IMR-90 (cell line): ENCODE data around the gene NR5A2. TPM values are rescaled to one million over a fixed set of nuclear protein-coding genes. Genes with fewer than 3 reads are reported as not detected.

Experiments
- ATAC-seq: fragments of 200-7000 bp; cut with Tn5 transposase; 2 replicates; pipeline ENCODE4 v1.9.1; 2020; ENCODE audit warnings: low read depth, mild to moderate bottlenecking, moderate library complexity
- BruUV-seq: library from RNA; stranded (reverse); fragments of 400-500 nt; replicated peaks from 2 replicates; lab custom pipeline; 2021; lab: Mats Ljungman, UMichigan
- CTCF ChIA-PET: fragments of 300-600 bp; formaldehyde crosslinking; extraction: SDS; loops from one replicate; lab custom pipeline; 2021; ENCODE audit warnings: antibody characterized with exemption; lab: Yijun Ruan, JAX
- POLR2A ChIA-PET: fragments of 300-600 bp; sonication (Branson Sonifier 250); formaldehyde crosslinking; loops from one replicate; lab custom pipeline; 2022; ENCODE audit warnings: antibody characterized with exemption; ENCODE audit not compliant: unreplicated experiment; lab: Charles Lee
- DNase-seq: peaks from one replicate; pipeline ENCODE4 v3.0.0; 2013
- H2AFZ ChIP-seq: replicated peaks from 2 replicates; pipeline ENCODE3; 2013; ENCODE audit warnings: low read length, mild to moderate bottlenecking; ENCODE audit not compliant: poor library complexity
- H2AK5ac ChIP-seq: 2 replicates; pipeline ENCODE4 v1.6.1; 2013; ENCODE audit warnings: low read depth, low read length, inconsistent platforms
- H2AK9ac ChIP-seq: replicated peaks from 2 replicates; pipeline ENCODE3; 2013; ENCODE audit warnings: mild to moderate bottlenecking, low read depth, low read length, moderate library complexity; ENCODE audit not compliant: poor library complexity
- H2BK120ac ChIP-seq: 2 replicates; pipeline ENCODE4 v1.6.1; 2013; ENCODE audit warnings: low read depth, low read length, inconsistent platforms
- H2BK15ac ChIP-seq: 3 replicates; pipeline ENCODE4 v1.6.1; 2013; ENCODE audit warnings: low read depth, low read length, inconsistent platforms
- H2BK20ac ChIP-seq: 2 replicates; pipeline ENCODE4 v1.6.1; 2013; ENCODE audit warnings: low read depth, mild to moderate bottlenecking, inconsistent platforms, low read length, moderate library complexity
- H2BK5ac ChIP-seq: 2 replicates; pipeline ENCODE4 v1.6.1; 2013; ENCODE audit warnings: mild to moderate bottlenecking, low read depth, low read length, inconsistent platforms; ENCODE audit not compliant: poor library complexity, severe bottlenecking
- H3K14ac ChIP-seq: replicated peaks from 2 replicates; pipeline ENCODE4 v1.6.1; 2013; ENCODE audit warnings: low read depth, low read length, inconsistent platforms
- H3K18ac ChIP-seq: 2 replicates; pipeline ENCODE4 v1.6.1; 2013; ENCODE audit warnings: low read depth, low read length, control low read depth
- H3K23ac ChIP-seq: 2 replicates; pipeline ENCODE4 v1.6.1; 2013; ENCODE audit warnings: low read depth, low read length, inconsistent platforms
- H3K27ac ChIP-seq: 2 replicates; pipeline ENCODE4 v1.5.1; 2013; ENCODE audit warnings: mild to moderate bottlenecking, control low read depth, low read length; ENCODE audit not compliant: insufficient read depth
- H3K27me3 ChIP-seq: 2 replicates; pipeline ENCODE4 v1.6.1; 2013; ENCODE audit warnings: low read length; ENCODE audit not compliant: control insufficient read depth, insufficient read depth
- H3K36me3 ChIP-seq: 2 replicates; pipeline ENCODE4 v1.6.1; 2013; ENCODE audit warnings: low read length, mixed read lengths; ENCODE audit not compliant: control insufficient read depth, insufficient read depth
- H3K4ac ChIP-seq: 2 replicates; pipeline ENCODE4 v1.6.1; 2013; ENCODE audit warnings: low read depth, low read length, inconsistent platforms
- H3K4me1 ChIP-seq: 2 replicates; pipeline ENCODE4 v1.6.1; 2013; ENCODE audit warnings: low read length, mixed read lengths; ENCODE audit not compliant: control insufficient read depth, insufficient read depth
- H3K4me2 ChIP-seq: 2 replicates; pipeline ENCODE4 v1.6.1; 2013; ENCODE audit warnings: low read depth, mild to moderate bottlenecking, control low read depth, low read length, moderate library complexity
- H3K4me3 ChIP-seq: 2 replicates; pipeline ENCODE4 v1.5.1; 2013; ENCODE audit warnings: low read depth, mild to moderate bottlenecking, control low read depth, low read length, moderate library complexity; ENCODE audit not compliant: insufficient read depth
- H3K56ac ChIP-seq: 2 replicates; pipeline ENCODE4 v1.6.1; 2013; ENCODE audit warnings: low read length, inconsistent platforms; ENCODE audit not compliant: insufficient read depth; ENCODE audit errors: extremely low read depth
- H3K79me1 ChIP-seq, 2 experiments: 2 replicates each; pipeline ENCODE4 v1.6.1; 2013; ENCODE audit warnings: low read length in 2 of 2, inconsistent platforms in 1 of 2, low read depth in 1 of 2
- H3K9ac ChIP-seq: 2 replicates; pipeline ENCODE4 v1.6.1; 2013; ENCODE audit warnings: low read depth, low read length, control low read depth
- H3K9me1 ChIP-seq: 2 replicates; pipeline ENCODE4 v1.6.1; 2013; ENCODE audit warnings: low read length, inconsistent platforms; ENCODE audit not compliant: insufficient read depth
- H3K9me3 ChIP-seq: 2 replicates; pipeline ENCODE4 v1.6.1; 2013; ENCODE audit warnings: low read length; ENCODE audit not compliant: control insufficient read depth, insufficient read depth
- H4K20me1 ChIP-seq: 2 replicates; pipeline ENCODE4 v1.6.1; 2013; ENCODE audit warnings: low read length, inconsistent platforms; ENCODE audit not compliant: insufficient read depth
- H4K5ac ChIP-seq: 2 replicates; pipeline ENCODE4 v1.6.1; 2013; ENCODE audit warnings: mild to moderate bottlenecking, low read depth, low read length, control low read depth
- H4K8ac ChIP-seq, 2 experiments: 2 replicates each; pipeline ENCODE4 v1.6.1; 2013; ENCODE audit warnings: low read depth in 2 of 2, low read length in 2 of 2, control low read depth in 1 of 2, inconsistent platforms in 1 of 2
- H4K91ac ChIP-seq: 2 replicates; pipeline ENCODE4 v1.6.1; 2013; ENCODE audit warnings: low read depth, low read length, inconsistent platforms; ENCODE audit not compliant: insufficient read depth
- MAFK ChIP-seq: IDR thresholded peaks from 2 replicates; pipeline ENCODE4 v1.6.1; 2012; ENCODE audit warnings: low read depth, low read length, improper control_type of control experiment
- MAZ ChIP-seq: IDR thresholded peaks from 2 replicates; pipeline ENCODE4 v1.6.1; 2012; ENCODE audit warnings: low read depth, mild to moderate bottlenecking, low read length, improper control_type of control experiment, moderate library complexity, borderline replicate concordance
- MXI1 ChIP-seq: IDR thresholded peaks from 2 replicates; pipeline ENCODE4 v1.6.1; 2012; ENCODE audit warnings: low read depth, mild to moderate bottlenecking, low read length, moderate library complexity, borderline replicate concordance
- NFE2L2 ChIP-seq: fragments of 150-350 bp; IDR thresholded peaks from 2 replicates; pipeline ENCODE4 v1.6.1; 2016; ENCODE audit warnings: low read depth, mild to moderate bottlenecking, low read length
- RFX5 ChIP-seq: IDR thresholded peaks from 2 replicates; pipeline ENCODE4 v1.8.0; 2012; ENCODE audit warnings: low read depth, mild to moderate bottlenecking, low read length, moderate library complexity
- USF2 ChIP-seq: fragments of 150-350 bp; IDR thresholded peaks from 2 replicates; pipeline ENCODE4 v1.6.1; 2017; ENCODE audit warnings: mild to moderate bottlenecking, antibody characterized with exemption, low read length, low read depth
- WGBS, 2 experiments: methylation state at CpG; one replicate each; pipeline versions ENCODE4 v1.1.5 to v1.1.7; 2013; ENCODE audit warnings: missing lambda C conversion rate in 2 of 2; ENCODE audit not compliant: insufficient read length in 1 of 2; ENCODE audit errors: extremely low coverage in 2 of 2; 5-methylcytosine and 5-hydroxymethylcytosine counted together
- dilution Hi-C: fragments of 300-500 bp; cut with HindIII; formaldehyde crosslinking; loops from one replicate; pipeline ENCODE4 v1.14.3; 2018; ENCODE audit warnings: low sequenced_read_pairs; ENCODE audit not compliant: unreplicated experiment
- in situ Hi-C: fragments of 300-500 bp; cut with MboI; formaldehyde crosslinking; loops from 3 replicates; pipeline ENCODE4 v1.14.3; 2019; ENCODE audit warnings: low sequenced_read_pairs, inconsistent platforms, mixed read lengths
- intact Hi-C: fragments of 100-400 bp; cut with micrococcal nuclease; formaldehyde crosslinking; loops from 2 replicates; pipeline ENCODE4 v1.10.0; 2022
- polyA plus RNA-seq, 3 experiments: library from polyadenylated mRNA; depleted of rRNA; stranded (reverse); fragments of >200 nt; gene quantifications; 2 replicates each; pipeline ENCODE4 v1.2.3, GENCODE V29; 2012; ENCODE audit warnings: low replicate concordance in 1 of 3
- total RNA-seq: library from RNA; depleted of rRNA; stranded (reverse); fragments of >200 nt; gene quantifications from 2 replicates; pipeline ENCODE4 v1.2.3, GENCODE V29; 2012

Gene NR5A2
- total and polyA plus RNA-seq, 2 of the 4 experiments (the other 2 are of a cell fraction), result 0.03 to 0.18 TPM

- Histone ChIP-seq H3K18ac (no peak overlapping the region), H3K14ac (no peak overlapping the region), H3K56ac (no peak overlapping the region), H3K27ac (no peak overlapping the region), H2BK120ac (no peak overlapping the region), H2BK15ac (no peak overlapping the region), H2AK5ac (no peak overlapping the region), H3K4me1 (no peaks in the 10 kb centered on the region), H3K23ac (no peak overlapping the region), H4K8ac (no peak overlapping the region), H3K4me3 (no peak overlapping the region), H3K4ac (no peak overlapping the region), H3K27me3 (no peaks in the 10 kb centered on the region; the same call in 1 of the 2 replicates), H4K20me1 (no peaks in the 10 kb centered on the region), H2AFZ (no peak overlapping the region), H4K5ac (no peak overlapping the region), H3K4me2 (no peak overlapping the region), H3K9ac (no peak overlapping the region), H3K36me3 (no peaks in the 10 kb centered on the region), H3K79me1 (no peaks in the 10 kb centered on the region), H3K9me3 (no peaks in the 10 kb centered on the region), H3K9me1 (no peaks in the 10 kb centered on the region), H2BK20ac (no peak overlapping the region), H2AK9ac (no peak overlapping the region), H2BK5ac (no peak overlapping the region), H4K91ac (no peak overlapping the region)
- dilution Hi-C loops, result no loop called here
- POLR2A ChIA-PET, result no interaction called here
- TF ChIP-seq NFE2L2 (no peak), USF2 (no peak), MXI1 (no peak), MAZ (no peak), RFX5 (no peak), MAFK (no peak)
- in situ Hi-C loops, result no loop called here
- intact Hi-C loops, result no loop called here
- WGBS, 2 experiments, result no CpG with 5 or more reads among the region's 3 CpGs
- CTCF ChIA-PET, result no interaction called here
- ATAC-seq (no peak), DNase-seq (no peak)
- BruUV-seq, result no TSS peak
Measured at GRCh38 chr1:200099040-200099439, 71.5 kb downstream of the NR5A2 start.
